ENCODE results near the gene AAR2. TPM values are rescaled to one million over a fixed set of nuclear protein-coding genes. Genes with fewer than 3 reads are reported as not detected.
A peak's percentile ranks its signal among the peaks of the same experiment; 100 is the strongest.

Gene AAR2
- total RNA-seq, 4 donors from 2014 or later = 18.7 to 25.5 (median 24.1) TPM

GRCh38 chr20:36271639-36272546, 35.6 kb downstream of the AAR2 start:
- H3K9me3 ChIP-seq = no peaks in the 10 kb centered on the region
- DNase-seq = no peak
- peaks cover 16% of the 10 kb centered on the region for H3K27me3 ChIP-seq
- TF ChIP-seq EP300 (IDR thresholded peaks at IDR 0.05; ENCODE audit: low read depth) (no peak), POLR2AphosphoS5 (IDR thresholded peaks at IDR 0.05) (no peak), POLR2A (IDR thresholded peaks at IDR 0.05) (no peak), CTCF (IDR thresholded peaks at IDR 0.05) (no peak)
- H3K36me3 ChIP-seq = no peaks in the 10 kb centered on the region
- H3K4me3 ChIP-seq = no peak overlapping the region
- intact Hi-C loops (cut with DNase I; ENCODE audit: low total_unique reads) = no loop called here
- in situ Hi-C loops (cut with MboI; ENCODE audit: low pct_ligation_motif_present in 1 of 4, low pct_unique_long_range_greater_than_20kb in 1 of 4, low sequenced_read_pairs in 3 of 4) = no loop called here
- WGBS, 2 donors (ENCODE audit: low coverage in 1 of 2) = 85 to 87% methylated on average over 11 to 21 of the region's 21 CpGs
- H3K27ac ChIP-seq = no peak overlapping the region
- H3K4me1 ChIP-seq = no peaks in the 10 kb centered on the region

- no peak overlapping the region for H3K27ac ChIP-seq
- intact Hi-C loops (cut with DNase I; ENCODE audit: low total_unique reads) (no loop called here), in situ Hi-C loops (cut with MboI; ENCODE audit: low pct_ligation_motif_present in 1 of 4, low pct_unique_long_range_greater_than_20kb in 1 of 4, low sequenced_read_pairs in 3 of 4) (no loop called here)
- H3K36me3 ChIP-seq = no peaks in the 10 kb centered on the region
- 77 to 98% methylated on average over 8 to 12 of the region's 12 CpGs for WGBS, 2 donors (ENCODE audit: low coverage in 1 of 2)
- no peaks in the 10 kb centered on the region for H3K9me3 ChIP-seq
- H3K4me3 ChIP-seq = no peak overlapping the region
- peaks cover 16% of the 10 kb centered on the region for H3K27me3 ChIP-seq
- TF ChIP-seq CTCF (IDR thresholded peaks at IDR 0.05) (no peak), POLR2AphosphoS5 (IDR thresholded peaks at IDR 0.05) (no peak)
- no peaks in the 10 kb centered on the region for H3K4me1 ChIP-seq
- DNase-seq = no peak
Measured at GRCh38 chr20:36272547-36273220, 36.4 kb downstream of the AAR2 start.

DNA sequence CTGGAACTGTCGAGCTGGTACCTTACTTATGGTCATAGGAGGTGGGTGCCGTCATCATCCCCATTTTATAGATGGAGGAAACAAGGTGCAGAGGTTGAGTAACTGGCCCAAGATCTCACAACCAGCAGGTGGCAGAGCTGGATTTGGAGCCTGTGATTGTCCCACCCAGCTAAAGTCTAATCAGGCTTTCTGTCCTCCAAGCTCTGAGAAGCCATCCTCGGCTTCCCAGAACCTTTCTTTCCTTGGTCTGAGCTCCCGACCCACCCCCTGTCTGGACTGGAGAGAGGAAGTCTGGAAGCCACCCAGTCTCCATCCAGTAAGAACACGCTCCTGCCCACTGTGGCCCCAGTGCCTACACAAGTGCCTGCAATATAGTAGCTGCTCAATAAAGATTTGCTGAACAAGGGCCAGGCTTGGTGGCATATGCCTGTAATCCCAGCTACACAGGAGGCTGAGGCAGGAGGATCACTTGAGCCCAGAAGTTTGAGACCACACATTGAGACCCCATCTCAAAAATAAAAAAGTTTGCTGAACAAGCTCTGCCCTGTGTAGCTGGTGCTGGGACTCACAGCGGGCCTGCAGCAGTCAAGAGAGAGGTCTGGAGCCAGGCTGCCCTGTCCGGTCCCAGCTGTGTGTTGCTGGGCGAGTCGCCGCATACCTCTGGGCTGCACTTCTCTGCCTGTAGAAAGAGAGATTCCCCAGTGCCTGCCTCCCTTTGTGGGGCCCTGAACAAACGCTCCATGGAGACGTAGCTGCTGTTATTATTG, 37.3 kb downstream of the AAR2 start:
- Histone ChIP-seq H3K4me1 (no peaks in the 10 kb centered on the region), H3K27me3 (peaks cover 16% of the 10 kb centered on the region), H3K36me3 (no peaks in the 10 kb centered on the region), H3K9me3 (no peaks in the 10 kb centered on the region), H3K27ac (no peak overlapping the region), H3K4me3 (no peak overlapping the region)
- 67 to 77% methylated on average over 3 to 12 of the region's 12 CpGs for WGBS, 2 donors (ENCODE audit: low coverage in 1 of 2)
- intact Hi-C loops (cut with DNase I; ENCODE audit: low total_unique reads) (no loop called here), in situ Hi-C loops (cut with MboI; ENCODE audit: low pct_ligation_motif_present in 1 of 4, low pct_unique_long_range_greater_than_20kb in 1 of 4, low sequenced_read_pairs in 3 of 4) (no loop called here)
- DNase-seq = no peak
- no peak for TF ChIP-seq POLR2AphosphoS5 (IDR thresholded peaks at IDR 0.05)
- peak in 2 of 5 experiments; percentile 8 to 15 for TF ChIP-seq CTCF (IDR thresholded peaks at IDR 0.05)

DNA sequence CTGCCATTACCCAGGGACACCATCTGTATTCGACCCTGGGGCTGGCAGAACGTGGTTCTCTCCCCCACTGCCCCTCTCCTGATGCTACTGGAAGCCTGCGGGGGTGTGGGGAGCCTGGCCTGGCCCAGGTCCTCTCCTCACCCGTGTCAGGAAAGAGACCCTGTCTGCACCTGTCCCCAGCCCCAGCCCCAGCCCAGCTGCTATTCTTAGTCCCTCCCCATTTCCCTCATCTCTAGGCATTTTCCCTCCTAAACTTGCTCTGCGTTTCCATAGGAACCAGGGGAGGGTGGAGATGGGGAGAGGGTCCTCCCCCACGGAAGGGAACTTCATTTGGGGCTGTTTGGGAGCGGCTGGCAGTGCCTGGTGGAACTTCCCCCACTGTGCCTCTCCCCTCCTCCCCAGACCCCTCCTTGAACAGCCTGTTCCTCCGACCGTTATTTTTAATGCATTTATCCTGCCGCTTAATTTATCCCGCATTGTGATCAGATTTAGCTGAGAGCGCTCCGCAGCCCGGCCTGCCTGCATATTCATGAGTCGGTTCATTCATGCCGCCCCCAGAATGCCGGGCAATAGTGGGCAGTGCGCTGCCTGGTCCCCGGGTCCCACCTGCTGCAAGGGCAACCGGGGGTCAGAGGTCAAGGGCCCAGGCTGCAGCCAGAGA, 38.0 kb downstream of the AAR2 start:
- H3K4me1 ChIP-seq = no peaks in the 10 kb centered on the region
- H3K27me3 ChIP-seq = peaks cover 19% of the 10 kb centered on the region
- no peak overlapping the region for H3K4me3 ChIP-seq
- no peaks in the 10 kb centered on the region for H3K36me3 ChIP-seq
- 0 to 43% methylated on average over 1 to 20 of the region's 20 CpGs for WGBS, 2 donors (ENCODE audit: low coverage in 1 of 2)
- intact Hi-C loops (cut with DNase I; ENCODE audit: low total_unique reads) = no loop called here
- TF ChIP-seq CTCF (IDR thresholded peaks at IDR 0.05) (no peak), POLR2AphosphoS5 (IDR thresholded peaks at IDR 0.05) (no peak), POLR2A (IDR thresholded peaks at IDR 0.05) (no peak), EP300 (IDR thresholded peaks at IDR 0.05; ENCODE audit: low read depth) (no peak)
- no peak for DNase-seq
- in situ Hi-C loops (cut with MboI; ENCODE audit: low pct_ligation_motif_present in 1 of 4, low pct_unique_long_range_greater_than_20kb in 1 of 4, low sequenced_read_pairs in 3 of 4) = no loop called here
- H3K9me3 ChIP-seq = no peaks in the 10 kb centered on the region
- no peak overlapping the region for H3K27ac ChIP-seq

Data from transverse colon (tissue), 4 donors.